Prostate gland (tissue), 2 donors: Measurements from ENCODE around the gene EDA2R.

Source experiments
- POLR2A ChIP-seq: fragments of 450-650 bp; IDR thresholded peaks from one replicate; pipeline ENCODE4 v1.6.1; 2016; ENCODE audit warnings: antibody characterized with exemption, mild to moderate bottlenecking
- POLR2AphosphoS5 ChIP-seq: sonication (generic); formaldehyde crosslinking; IDR thresholded peaks from one replicate; pipeline ENCODE4 v1.6.1; 2017; ENCODE audit warnings: antibody characterized with exemption
- TF ChIP-seq, protein P1 (sequence below), 4 experiments: fragments of 200-600 bp in 2 of 4; fragments of 450-650 bp in 2 of 4; sonication (generic) in 2 of 4; IDR thresholded peaks; 1 replicate in 3 of 4; 2 replicates in 1 of 4; pipeline ENCODE4 v1.5.1; 2016 to 2019; ENCODE audit warnings: antibody characterized with exemption in 4 of 4, mild to moderate bottlenecking in 2 of 4, moderate library complexity in 2 of 4

GRCh38 chrX:66547847-66548369 is 91.0 kb downstream of the EDA2R start:
- TF ChIP-seq, protein P1, sequence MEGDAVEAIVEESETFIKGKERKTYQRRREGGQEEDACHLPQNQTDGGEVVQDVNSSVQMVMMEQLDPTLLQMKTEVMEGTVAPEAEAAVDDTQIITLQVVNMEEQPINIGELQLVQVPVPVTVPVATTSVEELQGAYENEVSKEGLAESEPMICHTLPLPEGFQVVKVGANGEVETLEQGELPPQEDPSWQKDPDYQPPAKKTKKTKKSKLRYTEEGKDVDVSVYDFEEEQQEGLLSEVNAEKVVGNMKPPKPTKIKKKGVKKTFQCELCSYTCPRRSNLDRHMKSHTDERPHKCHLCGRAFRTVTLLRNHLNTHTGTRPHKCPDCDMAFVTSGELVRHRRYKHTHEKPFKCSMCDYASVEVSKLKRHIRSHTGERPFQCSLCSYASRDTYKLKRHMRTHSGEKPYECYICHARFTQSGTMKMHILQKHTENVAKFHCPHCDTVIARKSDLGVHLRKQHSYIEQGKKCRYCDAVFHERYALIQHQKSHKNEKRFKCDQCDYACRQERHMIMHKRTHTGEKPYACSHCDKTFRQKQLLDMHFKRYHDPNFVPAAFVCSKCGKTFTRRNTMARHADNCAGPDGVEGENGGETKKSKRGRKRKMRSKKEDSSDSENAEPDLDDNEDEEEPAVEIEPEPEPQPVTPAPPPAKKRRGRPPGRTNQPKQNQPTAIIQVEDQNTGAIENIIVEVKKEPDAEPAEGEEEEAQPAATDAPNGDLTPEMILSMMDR (IDR thresholded peaks at IDR 0.05) = no peak
- TF ChIP-seq POLR2AphosphoS5 = no peak
- TF ChIP-seq POLR2A = no peak
